IMR-90 (cell line): ENCODE measurements around the gene ZNF232. TPM values are rescaled to one million over a fixed set of nuclear protein-coding genes. Genes with fewer than 3 reads are reported as not detected.

Experiments
- ATAC-seq: fragments of 200-7000 bp; cut with Tn5 transposase; 2 replicates; pipeline ENCODE4 v1.9.1; 2020; ENCODE audit warnings: low read depth, mild to moderate bottlenecking, moderate library complexity
- BruUV-seq: library from RNA; stranded (reverse); fragments of 400-500 nt; replicated peaks from 2 replicates; lab custom pipeline; 2021; lab: Mats Ljungman, UMichigan
- CTCF ChIA-PET: fragments of 300-600 bp; formaldehyde crosslinking; extraction: SDS; loops from one replicate; lab custom pipeline; 2021; ENCODE audit warnings: antibody characterized with exemption; lab: Yijun Ruan, JAX
- POLR2A ChIA-PET: fragments of 300-600 bp; sonication (Branson Sonifier 250); formaldehyde crosslinking; loops from one replicate; lab custom pipeline; 2022; ENCODE audit warnings: antibody characterized with exemption; ENCODE audit not compliant: unreplicated experiment; lab: Charles Lee
- DNase-seq: peaks from one replicate; pipeline ENCODE4 v3.0.0; 2013
- H2AFZ ChIP-seq: replicated peaks from 2 replicates; pipeline ENCODE3; 2013; ENCODE audit warnings: low read length, mild to moderate bottlenecking; ENCODE audit not compliant: poor library complexity
- H2AK5ac ChIP-seq: 2 replicates; pipeline ENCODE4 v1.6.1; 2013; ENCODE audit warnings: low read depth, low read length, inconsistent platforms
- H2AK9ac ChIP-seq: replicated peaks from 2 replicates; pipeline ENCODE3; 2013; ENCODE audit warnings: mild to moderate bottlenecking, low read depth, low read length, moderate library complexity; ENCODE audit not compliant: poor library complexity
- H2BK120ac ChIP-seq: 2 replicates; pipeline ENCODE4 v1.6.1; 2013; ENCODE audit warnings: low read depth, low read length, inconsistent platforms
- H2BK15ac ChIP-seq: 3 replicates; pipeline ENCODE4 v1.6.1; 2013; ENCODE audit warnings: low read depth, low read length, inconsistent platforms
- H2BK20ac ChIP-seq: 2 replicates; pipeline ENCODE4 v1.6.1; 2013; ENCODE audit warnings: low read depth, mild to moderate bottlenecking, inconsistent platforms, low read length, moderate library complexity
- H2BK5ac ChIP-seq: 2 replicates; pipeline ENCODE4 v1.6.1; 2013; ENCODE audit warnings: mild to moderate bottlenecking, low read depth, low read length, inconsistent platforms; ENCODE audit not compliant: poor library complexity, severe bottlenecking
- H3K14ac ChIP-seq: replicated peaks from 2 replicates; pipeline ENCODE4 v1.6.1; 2013; ENCODE audit warnings: low read depth, low read length, inconsistent platforms
- H3K18ac ChIP-seq: 2 replicates; pipeline ENCODE4 v1.6.1; 2013; ENCODE audit warnings: low read depth, low read length, control low read depth
- H3K23ac ChIP-seq: 2 replicates; pipeline ENCODE4 v1.6.1; 2013; ENCODE audit warnings: low read depth, low read length, inconsistent platforms
- H3K27ac ChIP-seq: 2 replicates; pipeline ENCODE4 v1.5.1; 2013; ENCODE audit warnings: mild to moderate bottlenecking, control low read depth, low read length; ENCODE audit not compliant: insufficient read depth
- H3K27me3 ChIP-seq: 2 replicates; pipeline ENCODE4 v1.6.1; 2013; ENCODE audit warnings: low read length; ENCODE audit not compliant: control insufficient read depth, insufficient read depth
- H3K36me3 ChIP-seq: 2 replicates; pipeline ENCODE4 v1.6.1; 2013; ENCODE audit warnings: low read length, mixed read lengths; ENCODE audit not compliant: control insufficient read depth, insufficient read depth
- H3K4ac ChIP-seq: 2 replicates; pipeline ENCODE4 v1.6.1; 2013; ENCODE audit warnings: low read depth, low read length, inconsistent platforms
- H3K4me1 ChIP-seq: 2 replicates; pipeline ENCODE4 v1.6.1; 2013; ENCODE audit warnings: low read length, mixed read lengths; ENCODE audit not compliant: control insufficient read depth, insufficient read depth
- H3K4me2 ChIP-seq: 2 replicates; pipeline ENCODE4 v1.6.1; 2013; ENCODE audit warnings: low read depth, mild to moderate bottlenecking, control low read depth, low read length, moderate library complexity
- H3K4me3 ChIP-seq: 2 replicates; pipeline ENCODE4 v1.5.1; 2013; ENCODE audit warnings: low read depth, mild to moderate bottlenecking, control low read depth, low read length, moderate library complexity; ENCODE audit not compliant: insufficient read depth
- H3K56ac ChIP-seq: 2 replicates; pipeline ENCODE4 v1.6.1; 2013; ENCODE audit warnings: low read length, inconsistent platforms; ENCODE audit not compliant: insufficient read depth; ENCODE audit errors: extremely low read depth
- H3K79me1 ChIP-seq, 2 experiments: 2 replicates each; pipeline ENCODE4 v1.6.1; 2013; ENCODE audit warnings: low read length in 2 of 2, inconsistent platforms in 1 of 2, low read depth in 1 of 2
- H3K9ac ChIP-seq: 2 replicates; pipeline ENCODE4 v1.6.1; 2013; ENCODE audit warnings: low read depth, low read length, control low read depth
- H3K9me1 ChIP-seq: 2 replicates; pipeline ENCODE4 v1.6.1; 2013; ENCODE audit warnings: low read length, inconsistent platforms; ENCODE audit not compliant: insufficient read depth
- H3K9me3 ChIP-seq: 2 replicates; pipeline ENCODE4 v1.6.1; 2013; ENCODE audit warnings: low read length; ENCODE audit not compliant: control insufficient read depth, insufficient read depth
- H4K20me1 ChIP-seq: 2 replicates; pipeline ENCODE4 v1.6.1; 2013; ENCODE audit warnings: low read length, inconsistent platforms; ENCODE audit not compliant: insufficient read depth
- H4K5ac ChIP-seq: 2 replicates; pipeline ENCODE4 v1.6.1; 2013; ENCODE audit warnings: mild to moderate bottlenecking, low read depth, low read length, control low read depth
- H4K8ac ChIP-seq, 2 experiments: 2 replicates each; pipeline ENCODE4 v1.6.1; 2013; ENCODE audit warnings: low read depth in 2 of 2, low read length in 2 of 2, control low read depth in 1 of 2, inconsistent platforms in 1 of 2
- H4K91ac ChIP-seq: 2 replicates; pipeline ENCODE4 v1.6.1; 2013; ENCODE audit warnings: low read depth, low read length, inconsistent platforms; ENCODE audit not compliant: insufficient read depth
- BHLHE40 ChIP-seq: fragments of 150-350 bp; IDR thresholded peaks from 2 replicates; pipeline ENCODE4 v1.6.1; 2016; ENCODE audit warnings: mild to moderate bottlenecking, low read depth, low read length
- CEBPB ChIP-seq: IDR thresholded peaks from 2 replicates; pipeline ENCODE4 v1.6.1; 2012; ENCODE audit warnings: low read depth, low read length, improper control_type of control experiment
- CHD1 ChIP-seq: IDR thresholded peaks from 2 replicates; pipeline ENCODE4 v1.6.1; 2012; ENCODE audit warnings: low read depth, low read length, improper control_type of control experiment
- FOS ChIP-seq: fragments of 150-350 bp; IDR thresholded peaks from 2 replicates; pipeline ENCODE4 v1.6.1; 2016; ENCODE audit warnings: low read depth, low read length
- MAFK ChIP-seq: IDR thresholded peaks from 2 replicates; pipeline ENCODE4 v1.6.1; 2012; ENCODE audit warnings: low read depth, low read length, improper control_type of control experiment
- MAZ ChIP-seq: IDR thresholded peaks from 2 replicates; pipeline ENCODE4 v1.6.1; 2012; ENCODE audit warnings: low read depth, mild to moderate bottlenecking, low read length, improper control_type of control experiment, moderate library complexity, borderline replicate concordance
- MXI1 ChIP-seq: IDR thresholded peaks from 2 replicates; pipeline ENCODE4 v1.6.1; 2012; ENCODE audit warnings: low read depth, mild to moderate bottlenecking, low read length, moderate library complexity, borderline replicate concordance
- NFE2L2 ChIP-seq: fragments of 150-350 bp; IDR thresholded peaks from 2 replicates; pipeline ENCODE4 v1.6.1; 2016; ENCODE audit warnings: low read depth, mild to moderate bottlenecking, low read length
- POLR2A ChIP-seq: IDR thresholded peaks from 2 replicates; pipeline ENCODE4 v1.6.1; 2012; ENCODE audit warnings: mild to moderate bottlenecking, low read depth, low read length
- RAD21 ChIP-seq: IDR thresholded peaks from 2 replicates; pipeline ENCODE4 v1.6.1; 2012; ENCODE audit warnings: low read length, improper control_type of control experiment
- RFX5 ChIP-seq: IDR thresholded peaks from 2 replicates; pipeline ENCODE4 v1.8.0; 2012; ENCODE audit warnings: low read depth, mild to moderate bottlenecking, low read length, moderate library complexity
- SMC3 ChIP-seq: fragments of 150-350 bp; IDR thresholded peaks from 2 replicates; pipeline ENCODE4 v1.6.1; 2016; ENCODE audit warnings: low read depth, mild to moderate bottlenecking, antibody characterized with exemption, low read length, moderate library complexity
- WGBS, 2 experiments: methylation state at CpG; one replicate each; pipeline versions ENCODE4 v1.1.5 to v1.1.7; 2013; ENCODE audit warnings: missing lambda C conversion rate in 2 of 2; ENCODE audit not compliant: insufficient read length in 1 of 2; ENCODE audit errors: extremely low coverage in 2 of 2; 5-methylcytosine and 5-hydroxymethylcytosine counted together
- dilution Hi-C: fragments of 300-500 bp; cut with HindIII; formaldehyde crosslinking; loops from one replicate; pipeline ENCODE4 v1.14.3; 2018; ENCODE audit warnings: low sequenced_read_pairs; ENCODE audit not compliant: unreplicated experiment
- in situ Hi-C: fragments of 300-500 bp; cut with MboI; formaldehyde crosslinking; loops from 3 replicates; pipeline ENCODE4 v1.14.3; 2019; ENCODE audit warnings: low sequenced_read_pairs, inconsistent platforms, mixed read lengths
- intact Hi-C: fragments of 100-400 bp; cut with micrococcal nuclease; formaldehyde crosslinking; loops from 2 replicates; pipeline ENCODE4 v1.10.0; 2022
- polyA plus RNA-seq, 3 experiments: library from polyadenylated mRNA; depleted of rRNA; stranded (reverse); fragments of >200 nt; gene quantifications; 2 replicates each; pipeline ENCODE4 v1.2.3, GENCODE V29; 2012; ENCODE audit warnings: low replicate concordance in 1 of 3
- total RNA-seq: library from RNA; depleted of rRNA; stranded (reverse); fragments of >200 nt; gene quantifications from 2 replicates; pipeline ENCODE4 v1.2.3, GENCODE V29; 2012
- TF ChIP-seq, protein P1 (sequence below): fragments of 150-350 bp; IDR thresholded peaks from 2 replicates; pipeline ENCODE4 v1.6.1; 2017; ENCODE audit warnings: mild to moderate bottlenecking, antibody characterized with exemption, low read length, low read depth
- TF ChIP-seq, protein P2 (sequence below): conservative IDR thresholded peaks from 2 replicates; pipeline ENCODE4 v1.5.1; 2012; ENCODE audit warnings: mild to moderate bottlenecking, low read depth, low read length, improper control_type of control experiment
- TF ChIP-seq, protein P3 (sequence below): fragments of 150-350 bp; IDR thresholded peaks from 2 replicates; pipeline ENCODE4 v1.6.1; 2016; ENCODE audit warnings: low read depth, mild to moderate bottlenecking, low read length, moderate library complexity, borderline replicate concordance

ZNF232 gene
- total and polyA plus RNA-seq, 2 of the 4 experiments (the other 2 are of a cell fraction) = 3.2 to 6.5 TPM

DNA sequence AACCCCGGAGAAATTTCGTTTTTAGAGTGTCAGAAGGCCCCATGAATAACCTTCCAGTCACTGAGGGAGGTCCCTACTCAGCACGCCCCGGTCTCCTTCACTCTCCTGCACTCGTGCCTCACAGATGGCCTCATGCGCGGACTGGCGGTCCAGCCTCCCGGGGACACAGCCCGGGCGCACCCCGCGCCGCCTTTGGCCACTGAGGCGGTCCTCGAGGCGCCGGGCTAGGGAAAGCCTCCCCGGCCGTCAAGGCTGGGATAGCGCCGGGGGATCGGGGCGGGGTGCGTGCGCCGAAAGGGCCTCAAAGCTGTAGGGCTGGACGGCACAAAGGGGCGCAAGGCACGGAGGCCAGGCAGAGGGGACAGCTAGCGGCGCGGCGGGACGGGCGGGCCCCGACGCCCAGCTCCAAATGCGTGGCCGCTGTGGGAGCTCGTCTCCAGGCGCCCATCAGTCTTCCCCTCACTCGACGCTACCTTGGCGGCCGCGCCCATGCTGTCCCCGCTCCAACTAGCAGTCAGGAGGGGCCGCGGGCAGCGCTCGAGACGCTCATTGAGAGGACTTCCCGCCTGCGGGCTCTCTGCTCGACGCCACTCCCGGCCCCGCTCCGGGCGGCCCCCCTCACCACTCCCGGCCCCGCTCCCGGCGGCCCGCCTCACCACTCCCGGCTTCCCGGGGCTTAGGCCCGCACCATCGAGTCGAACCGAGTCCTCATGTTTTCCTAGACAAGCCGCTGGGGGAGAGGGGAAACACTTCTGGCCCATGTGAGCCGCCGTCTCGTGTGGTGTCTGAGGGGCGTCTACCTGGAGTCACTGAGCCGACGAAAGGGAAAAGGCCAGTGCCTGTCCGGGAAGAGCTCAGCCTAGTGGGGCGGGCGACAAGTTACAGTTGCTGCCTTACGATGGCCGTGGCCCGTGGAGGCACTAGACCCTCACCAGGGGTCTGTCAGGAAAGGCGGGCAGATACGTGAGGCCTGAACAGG is 4.3 kb upstream of the ZNF232 start, which contains the start of gene USP6:
USP6 (plus strand) TSS at position 360 of the 979 bp plus-strand sequence. CDS start 14,336 bp downstream, outside the sequence.
- Histone ChIP-seq H3K9ac (no peak within 1 kb of the TSS), H2BK20ac (no peak within 1 kb of the TSS), H4K20me1 (no peaks in the 10 kb centered on the region), H2AK5ac (no peak within 1 kb of the TSS), H4K91ac (no peak within 1 kb of the TSS), H3K9me1 (no peaks in the 10 kb centered on the region), H3K79me1 (peaks cover 5 to 10% of the 10 kb centered on the region in 2 experiments; a peak in 3 of 4 replicates), H2AK9ac (no peak within 1 kb of the TSS), H3K4ac (no peak within 1 kb of the TSS), H2BK5ac (no peak within 1 kb of the TSS), H3K4me2 (no peak within 1 kb of the TSS), H3K4me3 (no peak within 1 kb of the TSS), H3K27me3 (peaks cover 42% of the 10 kb centered on the region), H3K36me3 (no peaks in the 10 kb centered on the region), H3K18ac (no peak within 1 kb of the TSS), H3K23ac (no peak within 1 kb of the TSS), H4K5ac (no peak within 1 kb of the TSS), H3K27ac (no peak within 1 kb of the TSS), H3K14ac (no peak within 1 kb of the TSS), H2BK15ac (no peak within 1 kb of the TSS), H2BK120ac (no peak within 1 kb of the TSS), H2AFZ (peak within 1 kb of the TSS; percentile 61), H4K8ac (no peak within 1 kb of the TSS), H3K9me3 (peaks cover 19% of the 10 kb centered on the region), H3K4me1 (no peaks in the 10 kb centered on the region), H3K56ac (no peak within 1 kb of the TSS)
- WGBS, 2 experiments = 30% methylated on average over 24 of the region's 87 CpGs; no CpG with 5 or more reads in 1 of the 2 experiments
- no TSS peak for BruUV-seq
- intact Hi-C loops (no loop called here), dilution Hi-C loops (no loop called here), in situ Hi-C loops (no loop called here)
- DNase-seq (no peak), ATAC-seq (no peak)
- POLR2A ChIA-PET = no interaction called here
- CTCF ChIA-PET = no interaction called here
- TF ChIP-seq CHD1 (no peak), RAD21 (no peak), MXI1 (no peak), CEBPB (no peak), FOS (no peak), POLR2A (no peak), BHLHE40 (no peak), SMC3 (no peak), RFX5 (no peak), MAFK (no peak), MAZ (no peak), NFE2L2 (no peak)
- TF ChIP-seq, protein P1, sequence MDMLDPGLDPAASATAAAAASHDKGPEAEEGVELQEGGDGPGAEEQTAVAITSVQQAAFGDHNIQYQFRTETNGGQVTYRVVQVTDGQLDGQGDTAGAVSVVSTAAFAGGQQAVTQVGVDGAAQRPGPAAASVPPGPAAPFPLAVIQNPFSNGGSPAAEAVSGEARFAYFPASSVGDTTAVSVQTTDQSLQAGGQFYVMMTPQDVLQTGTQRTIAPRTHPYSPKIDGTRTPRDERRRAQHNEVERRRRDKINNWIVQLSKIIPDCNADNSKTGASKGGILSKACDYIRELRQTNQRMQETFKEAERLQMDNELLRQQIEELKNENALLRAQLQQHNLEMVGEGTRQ = no peak
- TF ChIP-seq, protein P2, sequence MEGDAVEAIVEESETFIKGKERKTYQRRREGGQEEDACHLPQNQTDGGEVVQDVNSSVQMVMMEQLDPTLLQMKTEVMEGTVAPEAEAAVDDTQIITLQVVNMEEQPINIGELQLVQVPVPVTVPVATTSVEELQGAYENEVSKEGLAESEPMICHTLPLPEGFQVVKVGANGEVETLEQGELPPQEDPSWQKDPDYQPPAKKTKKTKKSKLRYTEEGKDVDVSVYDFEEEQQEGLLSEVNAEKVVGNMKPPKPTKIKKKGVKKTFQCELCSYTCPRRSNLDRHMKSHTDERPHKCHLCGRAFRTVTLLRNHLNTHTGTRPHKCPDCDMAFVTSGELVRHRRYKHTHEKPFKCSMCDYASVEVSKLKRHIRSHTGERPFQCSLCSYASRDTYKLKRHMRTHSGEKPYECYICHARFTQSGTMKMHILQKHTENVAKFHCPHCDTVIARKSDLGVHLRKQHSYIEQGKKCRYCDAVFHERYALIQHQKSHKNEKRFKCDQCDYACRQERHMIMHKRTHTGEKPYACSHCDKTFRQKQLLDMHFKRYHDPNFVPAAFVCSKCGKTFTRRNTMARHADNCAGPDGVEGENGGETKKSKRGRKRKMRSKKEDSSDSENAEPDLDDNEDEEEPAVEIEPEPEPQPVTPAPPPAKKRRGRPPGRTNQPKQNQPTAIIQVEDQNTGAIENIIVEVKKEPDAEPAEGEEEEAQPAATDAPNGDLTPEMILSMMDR = no peak
- TF ChIP-seq, protein P3, sequence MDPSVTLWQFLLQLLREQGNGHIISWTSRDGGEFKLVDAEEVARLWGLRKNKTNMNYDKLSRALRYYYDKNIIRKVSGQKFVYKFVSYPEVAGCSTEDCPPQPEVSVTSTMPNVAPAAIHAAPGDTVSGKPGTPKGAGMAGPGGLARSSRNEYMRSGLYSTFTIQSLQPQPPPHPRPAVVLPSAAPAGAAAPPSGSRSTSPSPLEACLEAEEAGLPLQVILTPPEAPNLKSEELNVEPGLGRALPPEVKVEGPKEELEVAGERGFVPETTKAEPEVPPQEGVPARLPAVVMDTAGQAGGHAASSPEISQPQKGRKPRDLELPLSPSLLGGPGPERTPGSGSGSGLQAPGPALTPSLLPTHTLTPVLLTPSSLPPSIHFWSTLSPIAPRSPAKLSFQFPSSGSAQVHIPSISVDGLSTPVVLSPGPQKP = no peak
